ENCODE measurements around the gene LRMDA. TPM values are rescaled to one million over a fixed set of nuclear protein-coding genes. Genes with fewer than 3 reads are reported as not detected.

The LRMDA gene
- total and polyA plus RNA-seq, 10 of the 15 experiments (the other 5 are each of a cell fraction or from before 2014, with no cell fraction given) = 0.07 to 0.54 (median 0.29) TPM; not detected in 4

- ChIA-PET POLR2A (no interaction called here), SMC1A (ENCODE audit: uncharacterized antibody, unreplicated experiment) (no interaction called here), RAD21 (ENCODE audit: unreplicated experiment) (no interaction called here), CTCF (no interaction called here)
- DNase-seq (ENCODE audit: low read depth, low spot score) (no peak), ATAC-seq (no peak), FAIRE-seq (no peak)
- H3K79me2 ChIP-seq (ENCODE audit: control insufficient read depth, insufficient read depth, low read length) = no peaks in the 10 kb centered on the region
- no peaks in the 10 kb centered on the region for H3K4me1 ChIP-seq (ENCODE audit: control insufficient read depth, insufficient read depth, low read length)
- no peak overlapping the region for H3K27ac ChIP-seq (ENCODE audit: control insufficient read depth, insufficient read depth)
- H3K4me2 ChIP-seq (ENCODE audit: control insufficient read depth, insufficient read depth) = no peak overlapping the region
- in situ Hi-C loops (cut with MboI) = no loop called here
- no TSS peak for BruUV-seq (replicated peaks)
- intact Hi-C loops (cut with micrococcal nuclease; ENCODE audit: unreplicated experiment) = no loop called here
- no peaks in the 10 kb centered on the region for H3K36me3 ChIP-seq (ENCODE audit: control insufficient read depth in 2 of 2, insufficient read depth in 2 of 2, low read length in 1 of 2)
- H3K9ac ChIP-seq (ENCODE audit: control insufficient read depth, insufficient read depth, low read length) = no peak overlapping the region
- no peaks in the 10 kb centered on the region for H3K9me3 ChIP-seq (replicated peaks; ENCODE audit: control insufficient read depth, insufficient read depth, low read length)
- H3K4me3 ChIP-seq = no peak overlapping the region
- no peaks in the 10 kb centered on the region for H3K27me3 ChIP-seq (replicated peaks in 1 of 2; ENCODE audit: control insufficient read depth in 2 of 2, insufficient read depth in 2 of 2, low read length in 1 of 2)
- H4K20me1 ChIP-seq (ENCODE audit: control insufficient read depth, insufficient read depth) = no peaks in the 10 kb centered on the region
- TF ChIP-seq ZNF207 (IDR thresholded peaks at IDR 0.05; ENCODE audit: borderline replicate concordance) (no peak), MEF2B (IDR thresholded peaks at IDR 0.05; ENCODE audit: partially characterized antibody, poor library complexity, severe bottlenecking) (no peak), ESRRA (IDR thresholded peaks at IDR 0.05; ENCODE audit: low read length) (no peak), ZBED1 (IDR thresholded peaks at IDR 0.05; ENCODE audit: borderline replicate concordance) (no peak), JUND (IDR thresholded peaks at IDR 0.05; ENCODE audit: low read depth, low read length) (no peak), ZNF24 (IDR thresholded peaks at IDR 0.05) (no peak), ZNF622 (IDR thresholded peaks at IDR 0.05) (no peak), NKRF (conservative IDR thresholded peaks at IDR 0.05) (no peak), NR2C2 (IDR thresholded peaks at IDR 0.05; ENCODE audit: borderline replicate concordance, control insufficient read depth, insufficient read length, low read depth) (no peak), CTCF (IDR thresholded peaks at IDR 0.05 in 2 of 3, conservative IDR thresholded peaks at IDR 0.05 in 1 of 3; ENCODE audit: control insufficient read depth in 2 of 3, extremely low read depth in 1 of 3, insufficient read depth in 1 of 3, low read depth in 3 of 3, low read length in 3 of 3) (no peak)
- H2AFZ ChIP-seq (ENCODE audit: control insufficient read depth, low read depth, low read length) = no peak overlapping the region
- 14% methylated on average over 4 of the region's 4 CpGs for WGBS (ENCODE audit: insufficient coverage, insufficient replicate concordance, low lambda C conversion rate, missing lambda C conversion rate)
Measured at GRCh38 chr10:76399226-76399625, 967.8 kb downstream of the LRMDA start.

Data from GM12878 (cell line).